Astrocyte (in vitro differentiated cells and primary cell): ENCODE data around the gene MACROH2A1. TPM values are rescaled to one million over a fixed set of nuclear protein-coding genes. Genes with fewer than 3 reads are reported as not detected.

ENCODE experiments used
- DNase-seq: peaks from one replicate; pipeline ENCODE4 v3.0.0-alpha.2; 2010; ENCODE audit warnings: low read depth
- FAIRE-seq: peaks from 2 replicates; lab custom pipeline; 2011; peaks lifted over from hg19 to GRCh38; lab: Jason Lieb, UNC
- H2AFZ ChIP-seq: 2 replicates; pipeline ENCODE4 v1.6.0; 2012; ENCODE audit warnings: low read depth, low read length, inconsistent platforms
- H3K27ac ChIP-seq: 2 replicates; pipeline ENCODE4 v1.5.1; 2011; ENCODE audit warnings: low read depth, low read length, inconsistent platforms
- H3K27me3 ChIP-seq: 2 replicates; pipeline ENCODE4 v1.6.0; 2011; ENCODE audit warnings: low read length, inconsistent platforms; ENCODE audit not compliant: insufficient read depth
- H3K36me3 ChIP-seq: 2 replicates; pipeline ENCODE4 v1.5.1; 2011; ENCODE audit warnings: low read length, inconsistent platforms; ENCODE audit not compliant: insufficient read depth
- H3K4me1 ChIP-seq: 2 replicates; pipeline ENCODE4 v1.5.1; 2011; ENCODE audit warnings: low read length, inconsistent platforms; ENCODE audit not compliant: insufficient read depth
- H3K4me2 ChIP-seq: 2 replicates; pipeline ENCODE4 v1.6.0; 2012; ENCODE audit warnings: low read length, inconsistent platforms
- H3K4me3 ChIP-seq: 2 replicates; pipeline ENCODE4 v1.5.1; 2011; ENCODE audit warnings: low read depth, mild to moderate bottlenecking, low read length, inconsistent platforms; ENCODE audit not compliant: insufficient read depth
- H3K79me2 ChIP-seq: 2 replicates; pipeline ENCODE4 v1.6.0; 2012; ENCODE audit warnings: mild to moderate bottlenecking, low read length, inconsistent platforms; ENCODE audit not compliant: insufficient read depth
- H3K9ac ChIP-seq: 2 replicates; pipeline ENCODE4 v1.6.0; 2012; ENCODE audit warnings: mild to moderate bottlenecking, low read length, inconsistent platforms
- H3K9me3 ChIP-seq: 2 replicates; pipeline ENCODE4 v1.5.1; 2012; ENCODE audit warnings: low read depth, mild to moderate bottlenecking, low read length, inconsistent platforms; ENCODE audit not compliant: insufficient read depth
- H4K20me1 ChIP-seq: 2 replicates; pipeline ENCODE4 v1.6.0; 2012; ENCODE audit warnings: low read length, inconsistent platforms; ENCODE audit not compliant: insufficient read depth
- H3K27ac Mint-ChIP-seq: one replicate; pipeline ENCODE4 v1.8.0; 2021; ENCODE audit warnings: mild to moderate bottlenecking, mixed read lengths; ENCODE audit not compliant: unreplicated experiment
- H3K27me3 Mint-ChIP-seq: one replicate; pipeline ENCODE4 v1.8.0; 2021; ENCODE audit warnings: low read depth, mixed read lengths; ENCODE audit not compliant: unreplicated experiment
- H3K36me3 Mint-ChIP-seq: one replicate; pipeline ENCODE4 v1.8.0; 2021; ENCODE audit warnings: low read depth, mixed read lengths; ENCODE audit not compliant: unreplicated experiment
- H3K4me1 Mint-ChIP-seq: one replicate; pipeline ENCODE4 v1.8.0; 2021; ENCODE audit warnings: low read depth, mixed read lengths; ENCODE audit not compliant: unreplicated experiment
- H3K4me3 Mint-ChIP-seq: one replicate; pipeline ENCODE4 v1.8.0; 2021; ENCODE audit warnings: mild to moderate bottlenecking, moderate library complexity, mixed read lengths; ENCODE audit not compliant: unreplicated experiment
- H3K9me3 Mint-ChIP-seq: one replicate; pipeline ENCODE4 v1.8.0; 2021; ENCODE audit warnings: mild to moderate bottlenecking, mixed read lengths; ENCODE audit not compliant: unreplicated experiment
- EZH2 ChIP-seq: IDR thresholded peaks from 2 replicates; pipeline ENCODE4 v1.6.1; 2012; ENCODE audit warnings: mild to moderate bottlenecking, low read length, inconsistent platforms; ENCODE audit not compliant: insufficient read depth
- total RNA-seq: library from RNA; stranded (reverse); gene quantifications from 2 replicates; pipeline ENCODE4 v1.2.1, GENCODE V29; 2021
- TF ChIP-seq, protein P1 (sequence below): IDR thresholded peaks from 2 replicates; pipeline ENCODE4 v1.5.1; 2011; ENCODE audit warnings: low read depth, mild to moderate bottlenecking, inconsistent platforms, low read length, moderate library complexity; ENCODE audit not compliant: insufficient read depth

The MACROH2A1 gene
- total RNA-seq, 1 donor from 2014 or later, result 143 TPM

- H4K20me1 ChIP-seq, result peaks cover 62% of the 10 kb centered on the region
- peaks cover 37% of the 10 kb centered on the region for H3K36me3 ChIP-seq
- peaks cover 11% of the 10 kb centered on the region for H3K36me3 Mint-ChIP-seq
- FAIRE-seq (peak; percentile 93), DNase-seq (peak; percentile 94)
- peak overlapping the region; percentile 65 for H3K4me2 ChIP-seq
- H3K9me3 ChIP-seq, result no peaks in the 10 kb centered on the region
- no peak overlapping the region for H3K9ac ChIP-seq
- H3K4me3 Mint-ChIP-seq, result no peak overlapping the region
- H3K4me1 ChIP-seq, result peaks cover 36% of the 10 kb centered on the region
- H3K27me3 ChIP-seq, result no peaks in the 10 kb centered on the region
- H3K27ac ChIP-seq, result peak overlapping the region; percentile 34
- no peaks in the 10 kb centered on the region for H3K9me3 Mint-ChIP-seq
- peaks cover 26% of the 10 kb centered on the region for H3K4me1 Mint-ChIP-seq
- no peak overlapping the region for H3K27ac Mint-ChIP-seq
- no peaks in the 10 kb centered on the region for H3K27me3 Mint-ChIP-seq
- no peak overlapping the region for H3K4me3 ChIP-seq
- H2AFZ ChIP-seq, result no peak overlapping the region
- no peak for TF ChIP-seq EZH2
- TF ChIP-seq, protein P1, sequence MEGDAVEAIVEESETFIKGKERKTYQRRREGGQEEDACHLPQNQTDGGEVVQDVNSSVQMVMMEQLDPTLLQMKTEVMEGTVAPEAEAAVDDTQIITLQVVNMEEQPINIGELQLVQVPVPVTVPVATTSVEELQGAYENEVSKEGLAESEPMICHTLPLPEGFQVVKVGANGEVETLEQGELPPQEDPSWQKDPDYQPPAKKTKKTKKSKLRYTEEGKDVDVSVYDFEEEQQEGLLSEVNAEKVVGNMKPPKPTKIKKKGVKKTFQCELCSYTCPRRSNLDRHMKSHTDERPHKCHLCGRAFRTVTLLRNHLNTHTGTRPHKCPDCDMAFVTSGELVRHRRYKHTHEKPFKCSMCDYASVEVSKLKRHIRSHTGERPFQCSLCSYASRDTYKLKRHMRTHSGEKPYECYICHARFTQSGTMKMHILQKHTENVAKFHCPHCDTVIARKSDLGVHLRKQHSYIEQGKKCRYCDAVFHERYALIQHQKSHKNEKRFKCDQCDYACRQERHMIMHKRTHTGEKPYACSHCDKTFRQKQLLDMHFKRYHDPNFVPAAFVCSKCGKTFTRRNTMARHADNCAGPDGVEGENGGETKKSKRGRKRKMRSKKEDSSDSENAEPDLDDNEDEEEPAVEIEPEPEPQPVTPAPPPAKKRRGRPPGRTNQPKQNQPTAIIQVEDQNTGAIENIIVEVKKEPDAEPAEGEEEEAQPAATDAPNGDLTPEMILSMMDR, result no peak
- peaks cover 5% of the 10 kb centered on the region for H3K79me2 ChIP-seq
Observed at GRCh38 chr5:135353952-135354721, 44.9 kb downstream of the MACROH2A1 start.

DNA sequence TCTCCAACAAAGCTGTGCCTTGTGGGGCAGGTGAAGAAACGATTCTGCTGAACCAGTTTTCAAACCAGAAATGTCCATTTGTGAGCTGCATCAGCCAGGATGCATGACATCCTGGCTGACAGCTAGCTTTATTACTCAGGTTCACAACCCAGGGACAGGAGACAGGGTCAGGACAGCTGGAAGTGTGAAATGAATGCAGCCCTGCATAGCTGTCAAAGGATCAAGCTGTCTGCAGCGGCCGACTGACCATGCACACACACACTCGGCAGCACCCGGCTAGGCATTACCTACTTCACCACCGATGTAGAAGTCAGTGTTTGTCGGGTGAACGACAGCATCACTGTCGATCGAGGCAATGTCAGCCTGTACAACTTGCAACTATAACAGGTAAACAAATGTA is 48.5 kb downstream of the MACROH2A1 start:
- H3K4me1 Mint-ChIP-seq, result peaks cover 10% of the 10 kb centered on the region

More for the DNA sequence above, 48.5 kb downstream of the MACROH2A1 start:
- Histone ChIP-seq H3K9me3 (no peaks in the 10 kb centered on the region), H3K4me1 (peaks cover 22% of the 10 kb centered on the region), H3K27ac (no peak overlapping the region), H3K4me2 (no peak overlapping the region), H3K36me3 (peaks cover 30% of the 10 kb centered on the region), H3K9ac (no peak overlapping the region), H3K79me2 (peaks cover 5% of the 10 kb centered on the region), H3K4me3 (no peak overlapping the region), H2AFZ (no peak overlapping the region), H4K20me1 (peaks cover 48% of the 10 kb centered on the region), H3K27me3 (no peaks in the 10 kb centered on the region)
- FAIRE-seq (no peak), DNase-seq (no peak)
- no peaks in the 10 kb centered on the region for H3K27me3 Mint-ChIP-seq
- no peak overlapping the region for H3K4me3 Mint-ChIP-seq
- peaks cover 12% of the 10 kb centered on the region for H3K36me3 Mint-ChIP-seq
- peaks cover 2% of the 10 kb centered on the region for H3K9me3 Mint-ChIP-seq
- no peak for TF ChIP-seq EZH2
- TF ChIP-seq, protein P1, result no peak
- H3K27ac Mint-ChIP-seq, result no peak overlapping the region
